GDM1 (cell line): ENCODE measurements around the gene RIPPLY3.
A peak's percentile ranks its signal among the peaks of the same experiment; 100 is the strongest.
"Not testable (repeated sequence)": the region's sequence is repeated elsewhere in the genome, so short reads cannot be mapped to it uniquely, and the experiment has no call there.

ENCODE experiments used
- DNase-seq: peaks from one replicate; lab custom pipeline; 2025; lab: John Stamatoyannopoulos, UW

The RIPPLY3 gene

GRCh38 chr21:36981049-36981391 lies 25.5 kb upstream of the RIPPLY3 start:
- no peak for DNase-seq

DNA sequence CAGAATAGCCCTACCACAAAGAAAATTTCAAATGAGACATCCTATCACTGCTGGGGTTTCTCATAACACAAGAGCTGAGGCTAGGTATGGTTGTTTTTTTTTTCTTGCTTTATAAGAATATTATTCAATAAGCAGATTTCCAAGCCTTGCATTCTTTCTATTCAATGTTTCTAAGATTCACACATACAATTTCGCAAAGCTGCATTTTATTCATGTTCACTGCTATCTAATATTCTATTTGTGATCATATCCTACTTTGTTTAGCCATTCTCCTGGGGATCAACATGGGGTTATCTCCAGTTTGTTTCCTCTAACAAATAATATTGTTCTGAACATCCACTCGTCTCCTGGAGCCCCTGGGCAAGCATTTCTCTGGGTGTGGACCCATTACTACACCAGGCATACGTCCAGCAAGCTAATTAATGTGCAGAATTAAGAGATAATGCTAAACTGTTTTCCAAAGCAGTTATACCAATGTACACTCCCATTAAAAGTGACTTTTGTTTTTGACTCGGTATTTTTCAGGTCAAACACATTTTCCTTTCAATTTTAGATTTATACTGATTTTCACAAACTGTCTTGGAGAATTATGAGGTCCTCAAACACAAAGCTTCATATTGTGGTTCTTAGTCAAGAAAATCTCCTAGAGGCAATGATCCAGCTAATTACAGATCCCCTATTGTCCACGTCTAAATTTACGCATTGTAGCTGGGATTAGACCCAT lies 24.4 kb upstream of the RIPPLY3 start:
- no peak for DNase-seq

DNA sequence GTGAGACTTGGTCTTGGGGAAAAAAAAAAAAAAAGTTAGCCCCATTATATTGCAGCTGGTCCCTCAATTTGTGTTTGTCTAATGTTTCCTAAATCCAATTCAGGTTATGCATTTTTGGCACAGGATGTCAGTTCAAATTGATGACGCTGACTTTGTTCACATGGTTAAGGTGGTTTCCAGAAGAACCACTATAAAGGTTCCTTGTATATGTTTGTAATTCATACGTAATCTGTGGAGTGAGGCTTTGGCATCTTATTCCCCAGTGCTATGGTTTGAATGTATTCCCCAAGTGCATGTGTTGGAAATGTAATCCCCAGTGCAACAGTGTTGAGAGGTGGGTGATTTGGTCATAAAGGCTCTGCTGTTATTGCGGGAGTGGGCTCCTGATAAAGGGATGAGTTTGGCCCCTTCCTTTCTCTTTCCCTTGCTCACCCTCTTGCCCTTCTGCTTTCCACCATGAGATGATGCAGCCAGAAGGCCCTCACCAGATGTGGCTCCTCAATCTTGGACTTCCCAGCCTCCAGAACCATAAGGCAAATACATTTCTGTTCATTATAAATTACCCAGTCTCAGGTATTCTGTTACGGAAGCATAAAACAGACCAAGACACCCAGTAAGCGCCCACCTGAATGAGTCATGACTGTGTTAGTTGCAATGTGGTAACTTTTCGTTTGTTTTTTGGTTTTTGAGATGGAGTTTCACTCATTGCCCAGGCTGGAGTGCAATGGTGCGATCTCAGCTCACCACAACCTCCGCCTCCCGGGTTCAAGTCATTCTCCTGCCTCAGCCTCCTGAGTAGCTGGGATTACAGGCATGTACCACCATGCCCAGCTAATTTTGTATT lies 20.5 kb upstream of the RIPPLY3 start:
- no peak for DNase-seq

GRCh38 chr21:36987845-36988244 lies 18.7 kb upstream of the RIPPLY3 start:
- no peak for DNase-seq

DNA sequence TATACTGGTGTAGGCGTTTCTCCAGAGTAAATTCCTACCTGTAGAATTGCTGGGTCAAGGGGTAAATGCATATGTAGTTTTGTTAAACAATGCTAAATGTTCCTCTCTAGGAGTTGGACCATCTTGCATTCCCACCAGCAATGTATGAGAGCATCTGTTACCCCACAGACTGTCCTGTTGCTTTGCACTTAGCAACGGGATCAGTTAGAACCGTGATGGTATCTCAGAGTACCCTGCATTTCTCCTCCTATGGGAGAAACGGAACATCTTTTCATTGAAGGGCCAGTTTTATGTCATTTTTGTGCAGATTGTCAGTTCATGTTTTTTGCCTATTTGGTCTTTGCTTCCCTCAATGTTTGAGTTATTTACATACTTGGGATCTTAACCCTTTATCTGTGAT lies 18.0 kb upstream of the RIPPLY3 start:
- DNase-seq: no peak

DNA sequence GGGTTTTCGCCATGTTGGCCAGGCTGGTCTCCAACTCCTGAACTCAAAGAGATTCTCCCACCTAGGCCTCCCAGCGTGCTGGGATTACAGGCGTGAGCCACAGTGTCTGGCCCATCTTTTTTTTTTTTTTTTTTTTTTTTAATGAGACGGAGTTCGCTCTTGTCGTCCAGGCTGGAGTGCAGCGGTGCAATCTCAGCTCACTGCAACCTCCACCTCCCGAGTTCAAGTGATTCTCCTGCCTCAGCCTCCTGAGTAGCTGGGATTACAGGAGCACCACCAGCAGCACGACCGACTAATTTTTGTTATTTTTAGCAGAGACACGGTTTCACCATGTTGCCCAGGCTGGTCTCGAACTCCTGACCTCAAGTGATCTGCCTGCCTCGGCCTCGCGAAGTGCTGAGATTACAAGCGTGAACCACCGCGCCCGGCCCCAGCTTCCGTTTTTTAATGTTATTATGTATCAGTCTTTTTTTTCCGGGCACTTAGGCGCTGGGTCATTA lies 17.3 kb upstream of the RIPPLY3 start:
- DNase-seq: not testable (repeated sequence)

DNA sequence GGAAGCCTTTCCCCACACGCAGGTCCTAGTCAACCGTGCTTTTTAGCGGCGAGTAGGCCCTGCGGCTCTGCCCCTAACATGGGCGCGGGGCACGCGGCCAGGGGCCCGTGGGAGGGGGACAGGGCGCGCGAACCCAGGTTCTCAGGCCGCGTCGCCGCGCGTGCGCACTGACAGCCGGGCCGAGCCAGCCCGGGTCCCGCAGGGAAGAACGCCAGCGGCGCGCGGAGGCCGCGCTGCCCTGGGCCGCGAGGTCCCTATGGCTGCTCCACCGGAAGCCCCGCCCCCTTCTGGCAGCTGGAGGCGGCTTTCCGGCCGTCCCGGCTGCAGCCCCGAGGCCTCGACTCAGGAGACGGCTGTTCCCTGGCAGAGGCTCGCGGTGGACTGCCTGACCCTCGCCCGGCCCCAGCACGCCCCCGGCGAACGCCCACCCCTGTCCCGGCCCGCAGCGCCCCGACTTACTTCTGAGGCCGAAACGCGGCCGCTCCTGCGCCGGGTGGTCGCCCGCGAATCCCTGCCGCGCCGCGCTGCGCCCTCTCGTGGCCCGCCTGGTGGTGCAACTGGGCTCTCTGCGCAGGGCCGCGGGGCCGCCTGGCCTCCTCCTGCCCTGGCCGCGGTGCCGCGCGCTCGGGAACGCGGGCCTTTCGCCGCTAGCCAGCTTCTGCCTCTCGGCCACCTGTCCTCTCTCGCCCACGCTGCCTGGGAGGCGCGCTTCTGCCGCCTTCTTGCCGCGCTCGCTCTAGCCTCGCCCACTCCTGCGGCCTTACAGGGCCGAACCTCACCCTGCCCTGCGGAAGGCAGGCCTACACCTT lies 16.6 kb upstream of the RIPPLY3 start:
- peak; percentile 94 for DNase-seq

DNA sequence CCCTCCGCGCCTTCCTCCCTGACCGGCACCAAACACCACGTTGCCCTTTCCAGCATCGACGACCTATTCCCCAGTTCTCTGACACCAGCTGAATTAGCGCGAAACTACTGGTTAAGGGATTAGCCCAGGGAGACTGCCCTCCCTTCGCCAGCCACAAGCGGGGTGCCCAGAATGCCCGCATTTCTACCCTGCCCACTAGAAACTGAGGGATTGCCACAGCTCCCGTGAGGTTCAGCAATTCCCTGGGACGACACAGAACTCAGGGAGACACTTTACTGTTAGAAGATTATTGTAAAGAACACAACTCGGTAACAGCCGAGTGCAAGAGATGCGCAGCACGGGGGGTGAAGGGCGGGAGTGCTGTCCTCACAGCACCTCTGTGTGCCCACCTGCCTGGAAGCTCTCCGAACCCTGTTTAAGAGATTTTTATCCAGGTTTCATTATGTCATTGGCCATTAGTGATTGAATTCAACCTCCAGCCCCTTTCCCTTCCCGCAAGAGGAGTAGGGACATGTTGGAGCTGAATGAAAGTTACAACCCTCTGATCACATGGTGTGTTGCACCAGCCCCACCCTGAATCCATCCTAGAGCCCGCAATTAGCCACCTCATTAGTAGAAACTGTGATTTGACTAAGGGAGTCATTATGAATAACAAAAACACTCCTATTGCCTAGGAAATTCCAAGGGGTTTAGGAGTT lies 15.8 kb upstream of the RIPPLY3 start:
- no peak for DNase-seq

GRCh38 chr21:36992671-36993070 lies 13.8 kb upstream of the RIPPLY3 start:
- no peak for DNase-seq

DNA sequence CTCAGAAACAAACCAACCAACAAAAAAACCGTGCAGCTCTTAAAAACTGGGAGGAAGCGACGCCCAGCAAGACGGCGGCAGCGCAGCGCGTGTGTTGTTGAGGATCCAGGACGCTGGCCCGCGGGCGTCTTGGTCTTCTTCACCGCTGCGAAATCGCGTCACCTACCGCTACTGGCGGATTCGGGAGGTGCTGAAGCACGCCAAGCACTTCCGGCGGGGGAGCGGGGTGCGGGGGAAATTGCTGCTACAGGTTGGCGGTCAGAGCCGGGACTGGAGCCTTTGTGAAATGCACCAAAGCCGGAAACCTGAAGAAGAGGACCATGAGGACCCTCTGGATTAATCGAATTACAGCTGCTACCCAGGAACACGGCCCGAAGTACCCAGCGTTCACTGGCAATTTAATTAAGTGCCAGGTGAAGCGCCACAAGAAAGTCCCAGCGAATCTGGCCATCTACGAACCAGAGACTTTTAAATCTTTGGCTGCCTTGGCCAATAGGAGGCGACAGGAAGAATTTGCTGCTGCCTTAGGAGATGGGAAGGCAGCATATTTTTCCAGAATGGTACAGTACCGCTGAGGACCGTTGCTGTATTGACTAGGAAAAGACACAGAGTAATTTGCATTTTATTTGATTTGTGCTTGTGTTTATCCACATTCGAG lies 11.9 kb upstream of the RIPPLY3 start:
- no peak for DNase-seq

- DNase-seq: not testable (repeated sequence)
Measured at GRCh38 chr21:36995285-36995684, 11.2 kb upstream of the RIPPLY3 start.

DNA sequence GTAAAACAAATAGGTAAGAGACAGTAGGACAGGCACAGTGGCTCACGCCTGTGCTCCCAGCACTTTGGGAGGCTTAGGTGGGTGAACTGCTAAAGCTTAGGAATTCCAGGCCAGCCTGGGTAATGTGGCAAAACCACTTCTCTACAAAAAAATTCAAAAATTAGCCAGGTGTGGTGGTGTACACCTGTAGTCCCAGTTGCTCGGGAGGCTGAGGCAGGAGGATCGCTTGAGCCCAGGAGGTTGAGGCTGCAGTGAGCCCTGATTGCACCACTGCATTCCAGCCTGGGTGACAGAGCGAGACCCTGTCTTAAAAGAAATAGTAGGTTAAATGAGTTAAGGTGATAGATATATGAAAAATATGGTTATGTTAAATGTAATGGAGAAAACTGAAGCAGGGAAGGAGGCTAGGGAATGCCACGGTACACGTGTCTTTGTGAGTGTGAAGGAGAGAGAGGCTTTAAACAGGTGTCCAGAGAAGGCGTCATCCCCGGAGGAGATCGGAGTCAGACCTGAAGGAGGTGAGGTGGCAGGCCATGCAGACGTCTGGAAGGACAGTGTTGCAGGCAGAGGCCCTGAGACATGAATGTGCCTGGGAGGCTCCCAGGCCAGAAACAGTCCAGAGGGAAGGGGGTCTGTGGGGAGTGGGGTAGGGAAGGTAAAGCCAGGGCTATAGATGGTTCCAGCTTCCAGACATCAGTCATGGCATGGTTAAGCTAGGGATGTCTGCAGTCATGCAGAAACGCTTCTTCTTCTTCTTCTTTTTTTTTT lies 7.2 kb upstream of the RIPPLY3 start:
- no peak for DNase-seq

DNA sequence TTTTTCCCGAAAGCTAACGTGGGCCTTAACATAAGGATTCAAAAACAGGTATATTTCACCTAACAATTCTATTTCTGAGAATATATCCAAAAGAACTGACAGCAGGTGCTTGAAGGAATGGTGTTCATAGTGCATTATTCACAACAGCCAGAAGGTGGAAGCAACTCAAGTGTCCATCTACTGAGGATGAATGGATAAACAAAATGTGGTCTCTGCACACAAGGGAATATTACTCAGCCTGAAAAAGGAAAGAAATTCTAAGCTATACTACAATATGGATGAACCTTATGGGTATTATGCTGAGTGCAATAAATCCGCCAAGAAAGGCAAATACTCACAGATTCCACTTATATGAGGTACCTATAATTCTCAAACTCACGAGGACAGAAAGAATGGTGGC lies 6.1 kb upstream of the RIPPLY3 start:
- no peak for DNase-seq

- no peak for DNase-seq
Measured at GRCh38 chr21:37001441-37001840, 5.1 kb upstream of the RIPPLY3 start.

DNA sequence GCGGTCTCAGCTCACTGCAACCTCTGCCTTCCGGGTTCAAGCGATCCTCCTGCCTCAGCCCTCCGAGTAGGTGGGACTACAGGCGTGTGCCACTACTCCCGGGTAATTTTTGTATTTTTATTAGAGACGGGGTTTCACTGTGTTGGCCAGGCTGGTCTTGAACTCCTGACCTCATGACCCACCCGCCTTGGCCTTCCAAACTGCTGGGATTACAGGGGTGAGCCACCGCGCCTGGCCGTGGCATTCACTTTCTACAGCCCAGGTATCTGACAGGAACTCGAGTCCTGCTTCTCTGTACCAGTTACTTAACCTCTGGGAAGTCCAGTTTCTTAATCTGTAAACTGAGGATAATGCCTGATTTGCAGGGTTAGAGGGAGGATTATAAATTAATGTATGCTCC lies 3.7 kb upstream of the RIPPLY3 start:
- DNase-seq: not testable (repeated sequence)

GRCh38 chr21:37003917-37004316 lies 2.6 kb upstream of the RIPPLY3 start:
- DNase-seq: not testable (repeated sequence)

GRCh38 chr21:37005548-37006485 lies 685 bp upstream of the RIPPLY3 start:
- DNase-seq: no peak

DNA sequence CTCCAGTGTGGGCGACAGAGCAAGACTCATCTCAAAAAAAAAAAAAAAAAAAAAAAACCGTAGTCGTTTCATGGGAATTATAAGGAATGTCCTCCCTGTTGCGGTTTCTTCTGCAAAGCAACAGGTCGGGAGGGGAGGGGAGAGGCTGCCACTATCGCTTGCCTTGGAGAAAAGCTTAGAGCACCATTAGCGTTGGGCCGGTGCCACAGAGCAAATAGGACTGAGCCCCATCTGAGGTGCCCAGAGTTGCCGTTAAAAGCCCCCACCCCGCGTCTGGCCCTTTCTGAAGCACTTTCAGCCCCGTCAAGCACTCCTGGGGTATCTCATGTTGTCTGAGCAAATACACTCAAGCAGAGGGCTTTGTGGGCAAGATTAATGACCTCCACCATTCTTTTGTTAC lies 2.2 kb downstream of the RIPPLY3 start:
- DNase-seq: no peak

GRCh38 chr21:37009740-37010341 lies 3.3 kb downstream of the RIPPLY3 start:
- peak; percentile 85 for DNase-seq
